Activated CD4-positive, alpha-beta T cell treated with anti-CD3 and anti-CD28 coated beads, Interleukin-2, amount 10 ng/mL, durations not matched to agents 24 days and 14 days (primary cell): Measurements from ENCODE around the gene PRR13. TPM values are rescaled to one million over a fixed set of nuclear protein-coding genes. Genes with fewer than 3 reads are reported as not detected.
"Not testable (repeated sequence)": the region's sequence is repeated elsewhere in the genome, so short reads cannot be mapped to it uniquely, and the experiment has no call there.

ENCODE experiments used
- DNase-seq: peaks from one replicate; pipeline ENCODE4 v3.0.0; 2022
- H3K27ac Mint-ChIP-seq: one replicate; pipeline ENCODE4 v1.8.0; 2022; ENCODE audit warnings: mild to moderate bottlenecking, mixed read lengths
- H3K27me3 Mint-ChIP-seq: one replicate; pipeline ENCODE4 v1.8.0; 2022; ENCODE audit warnings: mixed read lengths
- H3K36me3 Mint-ChIP-seq: one replicate; pipeline ENCODE4 v1.8.0; 2022; ENCODE audit warnings: low read depth, mild to moderate bottlenecking, mixed read lengths
- H3K4me1 Mint-ChIP-seq: one replicate; pipeline ENCODE4 v1.8.0; 2021; ENCODE audit warnings: mixed read lengths
- H3K4me3 Mint-ChIP-seq: one replicate; pipeline ENCODE4 v1.8.0; 2022; ENCODE audit warnings: mild to moderate bottlenecking, moderate library complexity, mixed read lengths
- H3K9me3 Mint-ChIP-seq: one replicate; pipeline ENCODE4 v1.8.0; 2021; ENCODE audit warnings: mixed read lengths
- intact Hi-C: fragments of 100-400 bp; cut with micrococcal nuclease; formaldehyde crosslinking; loops from one replicate; pipeline ENCODE4 v1.15.1; 2023
- total RNA-seq: library from RNA; stranded (reverse); gene quantifications from 2 replicates; pipeline ENCODE4 v1.2.3, GENCODE V29; 2022

PRR13 gene
- total RNA-seq, 1 donor from 2014 or later, result 211 TPM

- no peaks in the 10 kb centered on the region for H3K9me3 Mint-ChIP-seq
- H3K4me1 Mint-ChIP-seq, result peaks cover 11% of the 10 kb centered on the region
- no peaks in the 10 kb centered on the region for H3K36me3 Mint-ChIP-seq
- H3K27ac Mint-ChIP-seq, result no peak overlapping the region
- no peak for DNase-seq
- intact Hi-C loops, result no loop called here
- H3K27me3 Mint-ChIP-seq, result no peaks in the 10 kb centered on the region
- H3K4me3 Mint-ChIP-seq, result no peak overlapping the region
Measured at GRCh38 chr12:53424626-53425514, 16.7 kb upstream of the PRR13 start.

- no peak overlapping the region for H3K27ac Mint-ChIP-seq
- H3K27me3 Mint-ChIP-seq, result no peaks in the 10 kb centered on the region
- peaks cover 11% of the 10 kb centered on the region for H3K4me1 Mint-ChIP-seq
- intact Hi-C loops, result no loop called here
- no peaks in the 10 kb centered on the region for H3K9me3 Mint-ChIP-seq
- DNase-seq, result no peak
- no peak overlapping the region for H3K4me3 Mint-ChIP-seq
- H3K36me3 Mint-ChIP-seq, result no peaks in the 10 kb centered on the region
Measured at GRCh38 chr12:53425515-53426150, 15.9 kb upstream of the PRR13 start.

- Mint-ChIP-seq H3K36me3 (no peaks in the 10 kb centered on the region), H3K9me3 (no peaks in the 10 kb centered on the region), H3K4me3 (no peak overlapping the region), H3K27ac (peak overlapping the region; percentile 4), H3K4me1 (peaks cover 5% of the 10 kb centered on the region), H3K27me3 (no peaks in the 10 kb centered on the region)
- intact Hi-C loops, result no loop called here
- no peak for DNase-seq
Measured at GRCh38 chr12:53427905-53428594, 13.5 kb upstream of the PRR13 start.

- no peak for DNase-seq
- intact Hi-C loops, result no loop called here
- H3K4me3 Mint-ChIP-seq, result no peak overlapping the region
- H3K27ac Mint-ChIP-seq, result no peak overlapping the region
- no peaks in the 10 kb centered on the region for H3K36me3 Mint-ChIP-seq
- H3K9me3 Mint-ChIP-seq, result no peaks in the 10 kb centered on the region
- H3K27me3 Mint-ChIP-seq, result no peaks in the 10 kb centered on the region
- H3K4me1 Mint-ChIP-seq, result peaks cover 5% of the 10 kb centered on the region
Measured at GRCh38 chr12:53428741-53429140, 12.8 kb upstream of the PRR13 start.

- no peaks in the 10 kb centered on the region for H3K36me3 Mint-ChIP-seq
- DNase-seq, result no peak
- H3K4me3 Mint-ChIP-seq, result no peak overlapping the region
- intact Hi-C loops, result no loop called here
- no peaks in the 10 kb centered on the region for H3K27me3 Mint-ChIP-seq
- H3K4me1 Mint-ChIP-seq, result peaks cover 5% of the 10 kb centered on the region
- H3K27ac Mint-ChIP-seq, result no peak overlapping the region
- H3K9me3 Mint-ChIP-seq, result no peaks in the 10 kb centered on the region
Measured at GRCh38 chr12:53430116-53430515, 11.4 kb upstream of the PRR13 start.

GRCh38 chr12:53431187-53431586 lies 10.3 kb upstream of the PRR13 start:
- H3K4me3 Mint-ChIP-seq, result no peak overlapping the region
- H3K36me3 Mint-ChIP-seq, result no peaks in the 10 kb centered on the region
- H3K27me3 Mint-ChIP-seq, result no peaks in the 10 kb centered on the region
- H3K9me3 Mint-ChIP-seq, result no peaks in the 10 kb centered on the region
- no peak overlapping the region for H3K27ac Mint-ChIP-seq
- DNase-seq, result no peak
- peaks cover 5% of the 10 kb centered on the region for H3K4me1 Mint-ChIP-seq
- intact Hi-C loops, result no loop called here

GRCh38 chr12:53435326-53435725 lies 6.2 kb upstream of the PRR13 start:
- H3K27ac Mint-ChIP-seq, intact Hi-C loops, H3K4me3 Mint-ChIP-seq, H3K36me3 Mint-ChIP-seq, DNase-seq, H3K9me3 Mint-ChIP-seq, H3K4me1 Mint-ChIP-seq, H3K27me3 Mint-ChIP-seq: not testable (repeated sequence)

GRCh38 chr12:53439582-53439981 lies 2.0 kb upstream of the PRR13 start:
- H3K9me3 Mint-ChIP-seq, intact Hi-C loops, H3K27me3 Mint-ChIP-seq, DNase-seq: not testable (repeated sequence)
- peaks cover 20% of the 10 kb centered on the region for H3K36me3 Mint-ChIP-seq
- H3K27ac Mint-ChIP-seq, result peak overlapping the region; percentile 64
- H3K4me1 Mint-ChIP-seq, result peaks cover 20% of the 10 kb centered on the region
- H3K4me3 Mint-ChIP-seq, result peak overlapping the region; percentile 41

GRCh38 chr12:53443955-53444354 lies 2.4 kb downstream of the PRR13 start:
- no peak overlapping the region for H3K27ac Mint-ChIP-seq
- H3K9me3 Mint-ChIP-seq, result no peaks in the 10 kb centered on the region
- H3K27me3 Mint-ChIP-seq, result no peaks in the 10 kb centered on the region
- peaks cover 35% of the 10 kb centered on the region for H3K4me1 Mint-ChIP-seq
- intact Hi-C loops, result no loop called here
- no peak for DNase-seq
- H3K36me3 Mint-ChIP-seq, result peaks cover 46% of the 10 kb centered on the region
- peak overlapping the region; percentile 97 for H3K4me3 Mint-ChIP-seq

GRCh38 chr12:53444593-53445325 lies 3.2 kb downstream of the PRR13 start:
- H3K27me3 Mint-ChIP-seq, intact Hi-C loops, H3K27ac Mint-ChIP-seq, H3K9me3 Mint-ChIP-seq, DNase-seq: not testable (repeated sequence)
- Mint-ChIP-seq H3K36me3 (peaks cover 46% of the 10 kb centered on the region), H3K4me1 (peaks cover 35% of the 10 kb centered on the region), H3K4me3 (peak overlapping the region; percentile 47)

GRCh38 chr12:53450936-53451335 lies 9.4 kb downstream of the PRR13 start:
- Mint-ChIP-seq H3K4me1 (peaks cover 40% of the 10 kb centered on the region), H3K4me3 (no peak overlapping the region)

GRCh38 chr12:53451661-53452158 lies 10.2 kb downstream of the PRR13 start, which contains the start of gene PCBP2:
Gene PCBP2, plus strand, starts transcription at chr12:53452102. Its CDS starts 2,699 bp downstream, at chr12:53454801.
- Mint-ChIP-seq H3K27ac (peak within 1 kb of the TSS; percentile 100), H3K36me3 (peaks cover 50% of the 10 kb centered on the region), H3K4me1 (peaks cover 36% of the 10 kb centered on the region), H3K4me3 (peak within 1 kb of the TSS; percentile 99), H3K27me3 (no peaks in the 10 kb centered on the region), H3K9me3 (no peaks in the 10 kb centered on the region)
- peak; percentile 99 for DNase-seq
- intact Hi-C loops, result loop anchor here (1.0 to 5.0 kb wide), 6 partner anchors 10 to 444 kb away; partner anchors contain the start of genes EIF4B, PFDN5, PRR13 and TARBP2

More at GRCh38 chr12:53450936-53451335, 9.4 kb downstream of the PRR13 start:
- Mint-ChIP-seq H3K9me3 (no peaks in the 10 kb centered on the region), H3K36me3 (peaks cover 51% of the 10 kb centered on the region), H3K27ac (no peak overlapping the region), H3K27me3 (no peaks in the 10 kb centered on the region)
- no peak for DNase-seq
- intact Hi-C loops, result loop anchor here (1.0 to 5.0 kb wide), 4 partner anchors 10 to 444 kb away; partner anchors contain the start of genes EIF4B and PRR13
